Measurements from ENCODE around the gene FBH1.

The FBH1 gene

DNA sequence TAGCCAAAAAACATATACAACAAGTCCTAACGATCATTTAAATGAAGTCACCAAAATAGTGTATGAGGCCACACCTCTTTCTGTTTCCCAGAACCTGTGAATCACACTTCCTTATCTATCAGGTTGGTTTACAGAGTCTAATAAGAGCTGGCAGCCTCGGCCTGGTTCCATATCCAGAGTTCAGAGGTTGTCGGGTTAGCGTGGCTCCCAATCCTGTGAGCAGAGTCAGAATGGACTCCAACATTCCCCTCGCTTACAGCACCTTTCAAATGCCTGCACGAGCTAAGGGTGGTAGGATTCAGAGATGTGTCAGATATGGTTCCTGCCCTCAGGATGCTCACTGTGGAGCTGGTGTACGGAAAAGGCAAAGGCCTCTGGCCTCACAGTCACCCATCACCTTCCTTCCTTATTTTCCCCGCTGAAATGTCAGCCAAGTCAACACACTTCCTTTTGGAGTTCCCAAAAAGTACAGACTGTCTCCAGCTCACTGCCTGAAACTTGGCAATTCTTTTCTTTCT lies 81.3 kb downstream of the FBH1 start:
- Mint-ChIP-seq H3K27me3 (ENCODE audit: low read depth, poor library complexity) (peaks cover 60% of the 10 kb centered on the region), H3K27ac (no peak overlapping the region), H3K9me3 (no peaks in the 10 kb centered on the region), H3K36me3 (ENCODE audit: low read depth) (no peaks in the 10 kb centered on the region), H3K4me3 (no peak overlapping the region), H3K4me1 (peaks cover 2% of the 10 kb centered on the region)
- TF ChIP-seq, protein P1, sequence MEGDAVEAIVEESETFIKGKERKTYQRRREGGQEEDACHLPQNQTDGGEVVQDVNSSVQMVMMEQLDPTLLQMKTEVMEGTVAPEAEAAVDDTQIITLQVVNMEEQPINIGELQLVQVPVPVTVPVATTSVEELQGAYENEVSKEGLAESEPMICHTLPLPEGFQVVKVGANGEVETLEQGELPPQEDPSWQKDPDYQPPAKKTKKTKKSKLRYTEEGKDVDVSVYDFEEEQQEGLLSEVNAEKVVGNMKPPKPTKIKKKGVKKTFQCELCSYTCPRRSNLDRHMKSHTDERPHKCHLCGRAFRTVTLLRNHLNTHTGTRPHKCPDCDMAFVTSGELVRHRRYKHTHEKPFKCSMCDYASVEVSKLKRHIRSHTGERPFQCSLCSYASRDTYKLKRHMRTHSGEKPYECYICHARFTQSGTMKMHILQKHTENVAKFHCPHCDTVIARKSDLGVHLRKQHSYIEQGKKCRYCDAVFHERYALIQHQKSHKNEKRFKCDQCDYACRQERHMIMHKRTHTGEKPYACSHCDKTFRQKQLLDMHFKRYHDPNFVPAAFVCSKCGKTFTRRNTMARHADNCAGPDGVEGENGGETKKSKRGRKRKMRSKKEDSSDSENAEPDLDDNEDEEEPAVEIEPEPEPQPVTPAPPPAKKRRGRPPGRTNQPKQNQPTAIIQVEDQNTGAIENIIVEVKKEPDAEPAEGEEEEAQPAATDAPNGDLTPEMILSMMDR (IDR thresholded peaks at IDR 0.05), result no peak
- no peak for DNase-seq

- Mint-ChIP-seq H3K27ac (no peak overlapping the region), H3K27me3 (ENCODE audit: low read depth, poor library complexity) (peaks cover 65% of the 10 kb centered on the region), H3K4me3 (no peak overlapping the region), H3K36me3 (ENCODE audit: low read depth) (no peaks in the 10 kb centered on the region), H3K4me1 (peaks cover 6% of the 10 kb centered on the region), H3K9me3 (no peaks in the 10 kb centered on the region)
- no peak for DNase-seq
- TF ChIP-seq, protein P1 (IDR thresholded peaks at IDR 0.05), result no peak
Observed at GRCh38 chr10:5971886-5972285, 81.8 kb downstream of the FBH1 start.

GRCh38 chr10:5973069-5973468 lies 83.0 kb downstream of the FBH1 start:
- Mint-ChIP-seq H3K9me3 (no peaks in the 10 kb centered on the region), H3K4me1 (peaks cover 7% of the 10 kb centered on the region), H3K27ac (no peak overlapping the region), H3K36me3 (ENCODE audit: low read depth) (no peaks in the 10 kb centered on the region), H3K27me3 (ENCODE audit: low read depth, poor library complexity) (peaks cover 68% of the 10 kb centered on the region), H3K4me3 (no peak overlapping the region)
- TF ChIP-seq, protein P1 (IDR thresholded peaks at IDR 0.05), result no peak
- DNase-seq, result no peak

DNA sequence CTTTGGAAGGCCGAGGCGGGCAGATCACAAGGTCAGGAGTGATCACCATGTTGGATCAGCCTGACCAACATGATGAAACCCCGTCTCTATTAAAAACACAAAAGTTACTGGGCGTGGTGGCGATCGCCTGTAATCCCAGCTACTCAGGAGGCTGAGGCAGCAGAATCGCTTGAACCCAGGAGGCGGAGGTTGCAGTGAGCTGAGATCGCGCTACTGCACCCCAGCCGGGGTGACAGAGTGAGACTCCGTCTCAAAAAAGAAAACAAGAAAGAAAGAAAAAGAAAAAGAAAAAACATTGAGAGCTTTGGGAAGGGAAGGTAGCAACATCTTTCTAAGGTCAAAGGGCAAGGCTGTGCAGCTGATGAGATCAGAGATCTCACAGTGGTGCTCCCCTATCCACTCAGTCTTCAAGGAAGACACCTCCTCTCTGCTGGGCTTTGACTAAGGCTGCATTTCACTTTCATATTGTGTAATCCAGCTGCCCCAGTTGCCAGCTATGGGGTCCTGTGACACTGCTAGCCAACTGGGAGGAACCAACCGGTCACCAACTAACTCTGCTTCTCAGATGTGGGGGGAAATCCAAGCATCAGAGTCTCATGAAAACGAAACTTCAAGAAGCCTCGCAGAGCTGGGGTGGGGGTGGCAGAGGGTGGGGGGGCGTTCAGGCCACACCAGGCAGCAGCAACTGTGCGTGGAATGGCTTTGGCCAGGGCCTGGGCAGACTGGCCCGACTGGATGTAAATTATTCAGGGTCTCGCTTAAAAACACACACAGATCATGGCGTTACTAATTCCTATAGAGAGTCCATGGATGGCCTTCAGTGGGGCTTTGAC lies 85.8 kb downstream of the FBH1 start:
- Mint-ChIP-seq H3K9me3 (no peaks in the 10 kb centered on the region), H3K27me3 (ENCODE audit: low read depth, poor library complexity) (peaks cover 88% of the 10 kb centered on the region), H3K4me3 (peak overlapping the region; percentile 84), H3K4me1 (peaks cover 11% of the 10 kb centered on the region), H3K36me3 (ENCODE audit: low read depth) (no peaks in the 10 kb centered on the region), H3K27ac (no peak overlapping the region)
- TF ChIP-seq, protein P1 (IDR thresholded peaks at IDR 0.05), result no peak
- DNase-seq, result no peak

DNA sequence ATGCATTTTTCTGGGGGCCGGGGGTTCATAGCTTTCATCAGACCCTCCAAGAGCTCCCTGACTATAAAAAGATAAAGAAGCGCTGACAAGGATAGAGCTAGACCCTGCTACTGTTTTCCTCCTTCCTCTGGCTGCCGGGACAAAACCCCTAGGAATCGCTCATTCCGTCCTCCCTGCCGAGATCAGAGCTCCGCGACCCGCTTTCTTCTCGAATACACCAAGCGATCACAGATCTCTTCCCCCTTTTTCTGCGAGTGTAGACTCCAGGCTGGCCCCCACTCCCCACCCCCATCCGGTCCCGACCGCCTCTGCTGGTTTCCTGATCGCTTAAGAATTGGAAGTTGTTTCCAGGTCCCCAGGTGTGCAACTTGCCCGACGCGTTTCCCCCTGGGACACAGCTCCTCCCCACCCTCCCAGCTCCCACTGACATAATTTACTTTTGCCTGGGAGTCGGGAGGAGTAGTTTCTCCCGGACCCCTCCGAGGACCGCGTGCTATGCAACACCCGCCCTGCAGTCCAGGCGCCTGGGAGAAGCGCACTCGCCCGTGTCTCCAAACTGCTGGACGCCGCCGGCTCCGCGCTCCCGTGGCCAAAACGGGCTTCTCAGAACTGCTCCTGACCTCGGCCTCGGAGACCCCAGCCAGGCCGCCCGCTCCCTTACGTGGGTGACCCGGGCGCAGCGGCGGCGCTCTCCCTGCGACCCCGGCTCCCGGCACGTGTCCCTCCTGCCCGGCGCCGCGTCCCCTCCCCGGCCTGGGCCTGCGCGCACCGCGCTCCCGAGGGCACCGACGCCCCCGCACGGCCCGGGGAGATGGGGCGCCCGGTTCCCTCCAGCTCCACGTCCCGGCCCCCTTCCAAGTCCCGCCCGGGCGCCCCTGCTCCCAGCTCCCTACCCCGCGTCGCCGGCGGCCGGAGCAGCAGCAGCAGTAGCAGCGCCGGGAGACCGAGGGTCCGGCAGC lies 86.7 kb downstream of the FBH1 start:
- no peaks in the 10 kb centered on the region for H3K36me3 Mint-ChIP-seq (ENCODE audit: low read depth)
- DNase-seq, result peak; percentile 68
- H3K9me3 Mint-ChIP-seq, result no peaks in the 10 kb centered on the region
- peak overlapping the region; percentile 84 for H3K4me3 Mint-ChIP-seq
- H3K4me1 Mint-ChIP-seq, result peaks cover 11% of the 10 kb centered on the region
- peaks cover 89% of the 10 kb centered on the region for H3K27me3 Mint-ChIP-seq (ENCODE audit: low read depth, poor library complexity)
- TF ChIP-seq, protein P1 (IDR thresholded peaks at IDR 0.05), result no peak
- no peak overlapping the region for H3K27ac Mint-ChIP-seq
